Pancreas (tissue), 10 donors: Measurements from ENCODE around the gene SAMD11. TPM values are rescaled to one million over a fixed set of nuclear protein-coding genes. Genes with fewer than 3 reads are reported as not detected.
"Not testable (repeated sequence)": the region's sequence is repeated elsewhere in the genome, so short reads cannot be mapped to it uniquely, and the experiment has no call there.

Source experiments
- ATAC-seq, 4 donors: fragments of 200-7000 bp; cut with Tn5 transposase; one replicate each; pipeline versions ENCODE4 v1.8.0 to v1.9.1; 2020; ENCODE audit warnings: mild to moderate bottlenecking in 4 of 4, moderate library complexity in 4 of 4
- DNase-seq, 6 donors: peaks; one replicate each; pipeline ENCODE4 v3.0.0-alpha.2; 2020
- FAIRE-seq: peaks from 2 replicates; lab custom pipeline; 2012; peaks lifted over from hg19 to GRCh38; lab: Jason Lieb, UNC
- H3K27ac ChIP-seq, 4 donors: fragments of 200-600 bp; sonication (generic); 1 replicate in 3 of 4; 2 replicates in 1 of 4; pipeline versions ENCODE4 v1.5.0 to v1.8.0; 2020
- H3K27me3 ChIP-seq, 4 donors: fragments of 200-600 bp; one replicate each; pipeline ENCODE4 v1.8.0; 2021
- H3K36me3 ChIP-seq, 3 donors: fragments of 200-600 bp; sonication (generic) in 1 of 3; one replicate each; pipeline versions ENCODE4 v1.5.0 to v1.8.0; 2020 to 2021
- H3K4me1 ChIP-seq, 3 donors: fragments of 200-600 bp; one replicate each; pipeline ENCODE4 v1.8.0; 2021
- H3K4me3 ChIP-seq, 4 donors: fragments of 200-600 bp; sonication (generic) in 2 of 4; one replicate each; pipeline versions ENCODE4 v1.5.0 to v1.8.0; 2020 to 2021
- H3K9me3 ChIP-seq, 4 donors: fragments of 200-600 bp; one replicate each; pipeline ENCODE4 v1.8.0; 2021
- WGBS, 2 donors: extraction: QIAGEN DNeasy Blood & Tissue Kit; methylation state at CpG; one replicate each; pipeline ENCODE4 v1.1.7; 2013; 5-methylcytosine and 5-hydroxymethylcytosine counted together
- intact Hi-C, 3 donors: fragments of 100-400 bp; cut with DNase I; formaldehyde crosslinking; loops; one replicate each; pipeline versions ENCODE4 v1.11.1 to v1.14.2; 2022
- polyA plus RNA-seq, 2 donors: library from polyadenylated mRNA; stranded (reverse); fragments of 200-250 nt; gene quantifications; one replicate each; pipeline ENCODE4 v1.2.3, GENCODE V29; 2013
- total RNA-seq, 6 donors: library from RNA; stranded (reverse); fragmentation: NEBNext Ultra II Directional in 4 of 6; extraction: Animal tissue kit (Norgen Biotek cat#: 25700) in 4 of 6; gene quantifications; one replicate each; pipeline versions ENCODE4 v1.2.1 to v1.2.4, GENCODE V29; 2021 to 2023
- TF ChIP-seq, protein P1 (sequence below), 4 donors: fragments of 200-600 bp; sonication (generic) in 3 of 4; IDR thresholded peaks; one replicate each; pipeline versions ENCODE4 v1.5.0 to v1.8.0; 2021; ENCODE audit warnings: antibody characterized with exemption in 4 of 4
- donor health status: healthy with polysubstance abuse.
- donor health status: DM: no; HTN: no; CAD: no; lungs with moderate emphysema.
- donor health status: DM: no; HTN: no; CAD: no.
- donor health status: control.
- donor health status: control.
- donor health status: Bipolar disorder and iron deficiency.
- donor health status: DM: yes; HTN: yes; CAD: no.
- donor health status: DM: no; HTN: no; CAD: no.
- donor health status: DM: no; HTN: no; CAD: no.
- donor health status: DM: yes; HTN: yes; CAD: no.

The SAMD11 gene
- total and polyA plus RNA-seq, 8 donors, result 0.19 to 23.7 (median 3.5) TPM

DNA sequence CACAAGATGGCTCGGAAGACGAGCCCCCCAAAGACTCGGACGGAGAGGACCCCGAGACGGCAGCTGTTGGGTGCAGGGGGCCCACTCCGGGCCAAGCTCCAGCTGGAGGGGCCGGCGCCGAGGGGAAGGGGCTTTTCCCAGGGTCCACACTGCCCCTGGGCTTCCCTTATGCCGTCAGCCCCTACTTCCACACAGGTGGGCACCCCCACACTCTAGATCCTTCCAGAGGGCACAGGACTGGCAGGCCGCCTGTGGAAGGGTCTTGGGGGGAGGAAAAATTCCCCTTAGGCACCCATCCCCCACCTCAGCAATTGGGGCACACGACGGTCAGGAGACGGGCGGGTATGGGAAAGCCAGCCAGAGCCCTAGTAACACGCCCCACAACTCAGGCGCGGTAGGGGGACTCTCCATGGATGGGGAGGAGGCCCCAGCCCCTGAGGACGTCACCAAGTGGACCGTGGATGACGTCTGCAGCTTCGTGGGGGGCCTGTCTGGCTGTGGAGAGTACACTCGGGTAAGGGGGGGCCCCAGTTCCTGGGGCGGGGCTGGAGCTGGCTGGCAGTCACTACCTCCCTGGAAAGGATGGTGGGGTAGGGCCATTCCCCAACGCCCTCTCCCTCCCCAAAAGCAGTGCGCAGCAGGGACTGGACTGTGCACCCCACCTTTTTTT, 19.3 kb downstream of the SAMD11 start:
- peaks cover 2 to 26% (median 10%) of the 10 kb centered on the region in 3 donors for H3K36me3 ChIP-seq
- peaks cover 8 to 19% (median 18%) of the 10 kb centered on the region in 3 donors for H3K4me1 ChIP-seq
- FAIRE-seq (no peak), DNase-seq (no peak), ATAC-seq (peak in 2 of 4 donors; percentile 7 to 30)
- WGBS, 2 donors, result 10 to 11% methylated on average over 17 to 27 of the region's 27 CpGs
- TF ChIP-seq, protein P1, sequence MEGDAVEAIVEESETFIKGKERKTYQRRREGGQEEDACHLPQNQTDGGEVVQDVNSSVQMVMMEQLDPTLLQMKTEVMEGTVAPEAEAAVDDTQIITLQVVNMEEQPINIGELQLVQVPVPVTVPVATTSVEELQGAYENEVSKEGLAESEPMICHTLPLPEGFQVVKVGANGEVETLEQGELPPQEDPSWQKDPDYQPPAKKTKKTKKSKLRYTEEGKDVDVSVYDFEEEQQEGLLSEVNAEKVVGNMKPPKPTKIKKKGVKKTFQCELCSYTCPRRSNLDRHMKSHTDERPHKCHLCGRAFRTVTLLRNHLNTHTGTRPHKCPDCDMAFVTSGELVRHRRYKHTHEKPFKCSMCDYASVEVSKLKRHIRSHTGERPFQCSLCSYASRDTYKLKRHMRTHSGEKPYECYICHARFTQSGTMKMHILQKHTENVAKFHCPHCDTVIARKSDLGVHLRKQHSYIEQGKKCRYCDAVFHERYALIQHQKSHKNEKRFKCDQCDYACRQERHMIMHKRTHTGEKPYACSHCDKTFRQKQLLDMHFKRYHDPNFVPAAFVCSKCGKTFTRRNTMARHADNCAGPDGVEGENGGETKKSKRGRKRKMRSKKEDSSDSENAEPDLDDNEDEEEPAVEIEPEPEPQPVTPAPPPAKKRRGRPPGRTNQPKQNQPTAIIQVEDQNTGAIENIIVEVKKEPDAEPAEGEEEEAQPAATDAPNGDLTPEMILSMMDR (IDR thresholded peaks at IDR 0.05), result no peak
- no peaks in the 10 kb centered on the region for H3K9me3 ChIP-seq
- intact Hi-C loops, result no loop called here
- H3K4me3 ChIP-seq, result peak overlapping the region in 1 of 4 donors; percentile 41
- H3K27ac ChIP-seq, result peak overlapping the region in 1 of 4 donors; percentile 22
- H3K27me3 ChIP-seq, result peaks cover 0 to 11% (median 5%) of the 10 kb centered on the region in 4 donors

GRCh38 chr1:943545-944340, 20.0 kb downstream of the SAMD11 start:
- Histone ChIP-seq H3K36me3 (peaks cover 2 to 31% (median 14%) of the 10 kb centered on the region in 3 donors), H3K27ac (no peak overlapping the region), H3K27me3 (peaks cover 0 to 7% (median 3%) of the 10 kb centered on the region in 4 donors), H3K4me3 (no peak overlapping the region), H3K9me3 (no peaks in the 10 kb centered on the region), H3K4me1 (peaks cover 8 to 19% (median 18%) of the 10 kb centered on the region in 3 donors)
- ATAC-seq (no peak), DNase-seq (no peak), FAIRE-seq (no peak)
- whole genome bisulfite sequencing, 2 donors, result 74 to 75% methylated on average over 27 of the region's 27 CpGs
- TF ChIP-seq, protein P1 (IDR thresholded peaks at IDR 0.05), result no peak
- intact Hi-C loops, result no loop called here

- Histone ChIP-seq H3K4me1 (peaks cover 8 to 19% (median 16%) of the 10 kb centered on the region in 3 donors), H3K36me3 (peaks cover 2 to 40% (median 14%) of the 10 kb centered on the region in 3 donors), H3K4me3 (no peak overlapping the region), H3K27me3 (peaks cover 0 to 7% (median 3%) of the 10 kb centered on the region in 4 donors), H3K9me3 (no peaks in the 10 kb centered on the region), H3K27ac (no peak overlapping the region)
- DNase-seq (no peak), FAIRE-seq (no peak), ATAC-seq (peak in 2 of 4 donors; percentile 2 to 6)
- intact Hi-C loops, result no loop called here
- 76% methylated on average over 28 of the region's 28 CpGs for WGBS, 2 donors
- TF ChIP-seq, protein P1 (IDR thresholded peaks at IDR 0.05), result no peak
These were observed 20.9 kb downstream of the SAMD11 start for GRCh38 chr1:944341-945325.

DNA sequence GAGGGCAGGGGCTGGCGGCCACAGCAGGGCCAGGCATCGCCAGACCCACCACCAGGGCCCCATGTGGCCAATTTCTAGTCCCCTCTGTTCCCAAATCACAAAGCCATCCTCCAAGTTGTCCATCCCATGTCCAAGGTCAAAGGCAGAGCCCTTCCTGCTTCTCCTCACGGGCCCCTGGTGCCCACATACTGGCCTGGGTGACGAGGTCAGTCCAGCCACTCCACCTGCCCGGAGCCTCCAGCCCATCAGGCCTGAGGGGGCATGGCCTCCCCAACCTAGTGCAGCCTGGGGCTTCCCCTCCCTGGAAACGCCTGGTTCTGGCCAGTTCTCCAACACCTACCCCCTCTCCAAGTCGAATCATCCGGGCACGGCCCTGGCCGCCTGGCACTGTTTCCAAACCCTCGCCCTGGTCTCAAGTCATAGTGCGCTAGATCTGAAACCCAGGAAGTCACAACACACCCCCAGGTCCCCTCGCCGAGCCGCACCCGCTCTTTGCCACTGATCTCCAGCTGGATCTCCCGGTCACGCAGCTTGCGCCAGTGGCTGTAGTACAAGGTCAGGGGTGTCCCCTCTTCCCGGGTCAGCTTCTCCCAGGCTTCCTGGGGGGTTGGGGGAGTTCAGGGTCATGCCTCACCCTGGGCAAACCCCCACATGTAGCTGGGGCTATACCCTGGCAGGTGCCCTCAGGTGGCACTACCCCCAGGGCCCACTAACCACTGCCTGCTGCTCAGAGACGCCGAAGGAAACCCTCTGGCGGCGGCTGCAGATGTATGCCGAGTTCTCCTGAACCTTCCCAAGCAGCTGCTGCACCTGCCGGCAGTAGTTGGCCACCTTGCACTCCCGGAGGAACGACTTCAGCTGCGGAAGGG, 22.2 kb downstream of the SAMD11 start:
- Histone ChIP-seq H3K9me3 (no peaks in the 10 kb centered on the region), H3K27me3 (peaks cover 0 to 7% (median 2%) of the 10 kb centered on the region in 4 donors), H3K27ac (no peak overlapping the region), H3K4me1 (peaks cover 4 to 13% (median 7%) of the 10 kb centered on the region in 3 donors), H3K36me3 (peaks cover 2 to 49% (median 19%) of the 10 kb centered on the region in 3 donors), H3K4me3 (no peak overlapping the region)
- ATAC-seq, result no peak
- DNase-seq, result no peak
- no peak for FAIRE-seq
- TF ChIP-seq, protein P1 (IDR thresholded peaks at IDR 0.05), result no peak
- WGBS, 2 donors, result 89 to 90% methylated on average over 29 of the region's 29 CpGs
- intact Hi-C loops, result no loop called here

DNA sequence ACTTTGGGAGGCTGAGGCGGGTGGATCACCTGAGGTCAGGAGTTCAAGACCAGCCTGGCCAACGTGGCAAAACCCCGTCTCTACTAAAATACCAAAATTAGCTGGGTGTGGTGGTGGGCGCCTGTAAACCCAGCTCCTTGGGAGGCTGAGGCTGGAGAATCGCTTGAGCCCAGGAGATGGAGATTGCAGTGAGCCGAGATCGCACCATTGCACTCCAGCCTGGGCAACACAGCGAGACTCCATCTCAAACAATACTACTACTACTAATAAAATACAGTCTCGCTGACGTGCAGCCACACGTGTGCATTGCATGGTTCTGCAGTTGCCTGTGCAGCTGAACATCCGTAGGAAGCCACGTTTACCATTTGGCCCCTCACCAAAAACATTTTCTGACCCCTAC, 23.1 kb downstream of the SAMD11 start:
- DNase-seq, H3K4me1 ChIP-seq, intact Hi-C loops, H3K27ac ChIP-seq, H3K9me3 ChIP-seq, H3K4me3 ChIP-seq, ATAC-seq, FAIRE-seq, H3K27me3 ChIP-seq: not testable (repeated sequence)
- 92 to 98% methylated on average over 13 of the region's 13 CpGs for WGBS, 2 donors
- H3K36me3 ChIP-seq, result peaks cover 2 to 57% (median 22%) of the 10 kb centered on the region in 3 donors
